ACC112 (cell line): ENCODE data around the gene CAT.

Experiments
- H2AFZ ChIP-seq: fragments of 200-600 bp; sonication (generic); one replicate; pipeline ENCODE4 v1.6.0; 2017; ENCODE audit warnings: antibody characterized with exemption, low read length; ENCODE audit not compliant: unreplicated experiment
- H3K27ac ChIP-seq: fragments of 200-600 bp; sonication (generic); 2 replicates; pipeline ENCODE4 v1.5.1; 2014; ENCODE audit warnings: low read depth, mild to moderate bottlenecking, antibody characterized with exemption, low read length, moderate library complexity
- H3K27me3 ChIP-seq: fragments of 200-600 bp; sonication (generic); 2 replicates; pipeline ENCODE4 v1.6.1; 2014; ENCODE audit warnings: mild to moderate bottlenecking, antibody characterized with exemption, low read length, moderate library complexity, mixed read lengths; ENCODE audit not compliant: insufficient read depth
- H3K36me3 ChIP-seq: fragments of 200-600 bp; sonication (generic); 2 replicates; pipeline ENCODE4 v1.6.1; 2016; ENCODE audit warnings: mild to moderate bottlenecking, antibody characterized with exemption, low read length, moderate library complexity, mixed read lengths; ENCODE audit not compliant: insufficient read depth
- H3K4me1 ChIP-seq: fragments of 200-600 bp; sonication (generic); one replicate; pipeline ENCODE4 v1.6.1; 2016; ENCODE audit warnings: low read length, mixed read lengths; ENCODE audit not compliant: insufficient read depth, unreplicated experiment, control insufficient read depth
- H3K4me3 ChIP-seq: fragments of 200-600 bp; sonication (generic); 2 replicates; pipeline ENCODE4 v1.5.1; 2014; ENCODE audit warnings: mild to moderate bottlenecking, low read depth, low read length
- H3K79me2 ChIP-seq: fragments of 200-600 bp; sonication (generic); one replicate; pipeline ENCODE4 v1.6.0; 2016; ENCODE audit warnings: low read length; ENCODE audit not compliant: control insufficient read depth, unreplicated experiment, insufficient read depth

Gene CAT

GRCh38 chr11:34407121-34407813, 31.5 kb upstream of the CAT start:
- Histone ChIP-seq H3K4me1 (peaks cover 6% of the 10 kb centered on the region), H3K79me2 (no peaks in the 10 kb centered on the region), H3K27me3 (peaks cover 9% of the 10 kb centered on the region; the same call in 1 of the 2 replicates), H2AFZ (no peak overlapping the region), H3K27ac (no peak overlapping the region), H3K4me3 (no peak overlapping the region), H3K36me3 (no peaks in the 10 kb centered on the region)

- H3K4me3 ChIP-seq: no peak overlapping the region
- no peaks in the 10 kb centered on the region for H3K79me2 ChIP-seq
- no peak overlapping the region for H3K27ac ChIP-seq
- no peak overlapping the region for H2AFZ ChIP-seq
- peaks cover 9% of the 10 kb centered on the region; the same call in 1 of the 2 replicates for H3K27me3 ChIP-seq
- no peaks in the 10 kb centered on the region for H3K36me3 ChIP-seq
- H3K4me1 ChIP-seq: peaks cover 6% of the 10 kb centered on the region
These were observed 30.1 kb upstream of the CAT start for GRCh38 chr11:34408580-34409172.

- Histone ChIP-seq H3K27me3 (peaks cover 6% of the 10 kb centered on the region; the same call in 1 of the 2 replicates), H3K4me1 (no peaks in the 10 kb centered on the region), H3K79me2 (no peaks in the 10 kb centered on the region), H3K4me3 (no peak overlapping the region), H3K36me3 (no peaks in the 10 kb centered on the region), H3K27ac (no peak overlapping the region), H2AFZ (no peak overlapping the region)
These were observed 27.6 kb upstream of the CAT start for GRCh38 chr11:34411111-34411510.

GRCh38 chr11:34411791-34412190, 26.9 kb upstream of the CAT start:
- Histone ChIP-seq H3K4me3 (no peak overlapping the region), H3K27me3 (peaks cover 3% of the 10 kb centered on the region; the same call in 1 of the 2 replicates), H3K36me3 (no peaks in the 10 kb centered on the region), H3K4me1 (no peaks in the 10 kb centered on the region), H3K79me2 (no peaks in the 10 kb centered on the region), H3K27ac (no peak overlapping the region), H2AFZ (no peak overlapping the region)

DNA sequence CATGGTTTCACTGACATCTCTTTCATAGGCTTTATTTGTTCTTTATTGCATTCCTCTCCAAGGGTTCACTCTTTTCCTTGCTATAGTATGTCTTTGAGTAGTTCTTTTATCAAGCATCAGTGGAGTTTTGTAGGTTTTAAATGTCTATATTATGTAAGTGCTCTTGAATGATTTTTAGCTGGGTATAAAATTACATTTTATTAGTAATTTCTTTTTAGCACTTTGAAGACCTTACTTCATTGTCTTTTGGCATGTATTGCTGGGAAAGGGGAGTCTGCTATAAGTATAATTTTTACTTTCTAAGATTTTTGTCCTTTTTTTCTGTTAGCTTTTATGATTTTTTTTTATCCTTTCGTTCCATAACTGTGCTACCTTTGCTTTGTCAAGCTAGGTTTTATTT, 25.5 kb upstream of the CAT start:
- no peaks in the 10 kb centered on the region for H3K4me1 ChIP-seq
- no peak overlapping the region for H3K4me3 ChIP-seq
- H3K79me2 ChIP-seq: no peaks in the 10 kb centered on the region
- H2AFZ ChIP-seq: no peak overlapping the region
- no peaks in the 10 kb centered on the region for H3K27me3 ChIP-seq
- H3K27ac ChIP-seq: no peak overlapping the region
- no peaks in the 10 kb centered on the region for H3K36me3 ChIP-seq

GRCh38 chr11:34415538-34415937, 23.2 kb upstream of the CAT start:
- Histone ChIP-seq H3K4me3 (no peak overlapping the region), H3K27ac (no peak overlapping the region), H2AFZ (no peak overlapping the region), H3K36me3 (no peaks in the 10 kb centered on the region), H3K4me1 (no peaks in the 10 kb centered on the region), H3K27me3 (no peaks in the 10 kb centered on the region), H3K79me2 (no peaks in the 10 kb centered on the region)

GRCh38 chr11:34416088-34416487, 22.6 kb upstream of the CAT start:
- Histone ChIP-seq H3K4me3 (no peak overlapping the region), H3K79me2 (no peaks in the 10 kb centered on the region), H3K27ac (no peak overlapping the region)

GRCh38 chr11:34416766-34417165, 22.0 kb upstream of the CAT start:
- no peaks in the 10 kb centered on the region for H3K79me2 ChIP-seq
- no peak overlapping the region for H2AFZ ChIP-seq
- H3K4me3 ChIP-seq: no peak overlapping the region
- H3K27me3 ChIP-seq: no peaks in the 10 kb centered on the region
- H3K27ac ChIP-seq: no peak overlapping the region
- no peaks in the 10 kb centered on the region for H3K4me1 ChIP-seq
- no peaks in the 10 kb centered on the region for H3K36me3 ChIP-seq

More at GRCh38 chr11:34416088-34416487, 22.6 kb upstream of the CAT start:
- Histone ChIP-seq H3K36me3 (no peaks in the 10 kb centered on the region), H3K27me3 (no peaks in the 10 kb centered on the region), H2AFZ (no peak overlapping the region), H3K4me1 (no peaks in the 10 kb centered on the region)

- H3K27me3 ChIP-seq: no peaks in the 10 kb centered on the region
- H3K27ac ChIP-seq: no peak overlapping the region
- no peaks in the 10 kb centered on the region for H3K79me2 ChIP-seq
- no peak overlapping the region for H2AFZ ChIP-seq
- H3K4me1 ChIP-seq: no peaks in the 10 kb centered on the region
- H3K4me3 ChIP-seq: no peak overlapping the region
- no peaks in the 10 kb centered on the region for H3K36me3 ChIP-seq
These were observed 21.5 kb upstream of the CAT start for GRCh38 chr11:34417202-34417601.

DNA sequence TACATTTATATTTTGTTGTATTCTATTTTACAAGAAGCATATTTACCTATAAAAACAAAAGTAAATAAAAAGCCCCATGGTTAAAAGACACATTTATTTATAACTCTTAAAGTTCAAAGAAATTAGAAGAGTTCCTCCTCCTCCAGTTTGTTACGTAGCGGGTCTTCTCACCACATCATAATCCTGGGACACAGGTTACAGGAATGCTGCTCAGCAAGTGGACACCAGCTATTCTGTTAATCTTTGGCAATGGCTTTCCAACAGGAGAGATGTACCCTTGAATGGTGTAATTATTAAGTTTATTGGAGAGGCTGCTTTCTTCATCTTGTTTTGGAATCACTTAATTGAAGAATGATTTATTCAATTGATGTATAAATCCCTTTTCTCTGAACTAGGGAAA, 19.6 kb upstream of the CAT start:
- Histone ChIP-seq H3K4me1 (no peaks in the 10 kb centered on the region), H3K27ac (no peak overlapping the region), H3K4me3 (no peak overlapping the region), H2AFZ (no peak overlapping the region), H3K27me3 (no peaks in the 10 kb centered on the region), H3K79me2 (no peaks in the 10 kb centered on the region), H3K36me3 (no peaks in the 10 kb centered on the region)

DNA sequence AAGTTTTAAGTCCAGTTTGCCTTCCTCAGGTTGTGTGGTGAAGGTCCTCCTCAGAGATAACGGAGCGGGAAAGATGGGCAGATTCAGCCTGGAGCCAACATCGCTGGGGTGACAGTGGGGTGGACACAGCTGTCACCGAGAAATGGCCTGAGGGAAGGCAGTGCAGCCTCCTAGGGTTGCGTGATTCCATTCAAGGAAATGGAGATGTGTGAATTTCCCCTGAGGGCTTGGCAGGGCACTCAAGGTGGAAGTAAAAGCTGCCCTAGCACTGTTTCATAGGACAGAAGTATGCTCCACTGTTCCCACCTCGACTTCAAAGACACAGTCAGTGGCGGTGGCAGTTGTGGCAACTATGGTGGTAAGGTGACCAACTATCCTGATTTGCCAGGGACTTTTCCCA, 15.4 kb upstream of the CAT start:
- Histone ChIP-seq H3K4me1 (peaks cover 20% of the 10 kb centered on the region), H3K27ac (no peak overlapping the region), H3K4me3 (no peak overlapping the region), H2AFZ (no peak overlapping the region), H3K27me3 (no peaks in the 10 kb centered on the region), H3K79me2 (no peaks in the 10 kb centered on the region), H3K36me3 (no peaks in the 10 kb centered on the region)
